IMR-90 (cell line): Measurements from ENCODE around the gene MXRA8. TPM values are rescaled to one million over a fixed set of nuclear protein-coding genes. Genes with fewer than 3 reads are reported as not detected.
A peak's percentile ranks its signal among the peaks of the same experiment; 100 is the strongest.

ENCODE experiments used
- ATAC-seq: fragments of 200-7000 bp; cut with Tn5 transposase; 2 replicates; pipeline ENCODE4 v1.9.1; 2020; ENCODE audit warnings: low read depth, mild to moderate bottlenecking, moderate library complexity
- BruUV-seq: library from RNA; stranded (reverse); fragments of 400-500 nt; replicated peaks from 2 replicates; lab custom pipeline; 2021; lab: Mats Ljungman, UMichigan
- CTCF ChIA-PET: fragments of 300-600 bp; formaldehyde crosslinking; extraction: SDS; loops from one replicate; lab custom pipeline; 2021; ENCODE audit warnings: antibody characterized with exemption; lab: Yijun Ruan, JAX
- POLR2A ChIA-PET: fragments of 300-600 bp; sonication (Branson Sonifier 250); formaldehyde crosslinking; loops from one replicate; lab custom pipeline; 2022; ENCODE audit warnings: antibody characterized with exemption; ENCODE audit not compliant: unreplicated experiment; lab: Charles Lee
- DNase-seq: peaks from one replicate; pipeline ENCODE4 v3.0.0; 2013
- H2AFZ ChIP-seq: replicated peaks from 2 replicates; pipeline ENCODE3; 2013; ENCODE audit warnings: low read length, mild to moderate bottlenecking; ENCODE audit not compliant: poor library complexity
- H2AK5ac ChIP-seq: 2 replicates; pipeline ENCODE4 v1.6.1; 2013; ENCODE audit warnings: low read depth, low read length, inconsistent platforms
- H2AK9ac ChIP-seq: replicated peaks from 2 replicates; pipeline ENCODE3; 2013; ENCODE audit warnings: mild to moderate bottlenecking, low read depth, low read length, moderate library complexity; ENCODE audit not compliant: poor library complexity
- H2BK120ac ChIP-seq: 2 replicates; pipeline ENCODE4 v1.6.1; 2013; ENCODE audit warnings: low read depth, low read length, inconsistent platforms
- H2BK15ac ChIP-seq: 3 replicates; pipeline ENCODE4 v1.6.1; 2013; ENCODE audit warnings: low read depth, low read length, inconsistent platforms
- H2BK20ac ChIP-seq: 2 replicates; pipeline ENCODE4 v1.6.1; 2013; ENCODE audit warnings: low read depth, mild to moderate bottlenecking, inconsistent platforms, low read length, moderate library complexity
- H2BK5ac ChIP-seq: 2 replicates; pipeline ENCODE4 v1.6.1; 2013; ENCODE audit warnings: mild to moderate bottlenecking, low read depth, low read length, inconsistent platforms; ENCODE audit not compliant: poor library complexity, severe bottlenecking
- H3K14ac ChIP-seq: replicated peaks from 2 replicates; pipeline ENCODE4 v1.6.1; 2013; ENCODE audit warnings: low read depth, low read length, inconsistent platforms
- H3K18ac ChIP-seq: 2 replicates; pipeline ENCODE4 v1.6.1; 2013; ENCODE audit warnings: low read depth, low read length, control low read depth
- H3K23ac ChIP-seq: 2 replicates; pipeline ENCODE4 v1.6.1; 2013; ENCODE audit warnings: low read depth, low read length, inconsistent platforms
- H3K27ac ChIP-seq: 2 replicates; pipeline ENCODE4 v1.5.1; 2013; ENCODE audit warnings: mild to moderate bottlenecking, control low read depth, low read length; ENCODE audit not compliant: insufficient read depth
- H3K27me3 ChIP-seq: 2 replicates; pipeline ENCODE4 v1.6.1; 2013; ENCODE audit warnings: low read length; ENCODE audit not compliant: control insufficient read depth, insufficient read depth
- H3K36me3 ChIP-seq: 2 replicates; pipeline ENCODE4 v1.6.1; 2013; ENCODE audit warnings: low read length, mixed read lengths; ENCODE audit not compliant: control insufficient read depth, insufficient read depth
- H3K4ac ChIP-seq: 2 replicates; pipeline ENCODE4 v1.6.1; 2013; ENCODE audit warnings: low read depth, low read length, inconsistent platforms
- H3K4me1 ChIP-seq: 2 replicates; pipeline ENCODE4 v1.6.1; 2013; ENCODE audit warnings: low read length, mixed read lengths; ENCODE audit not compliant: control insufficient read depth, insufficient read depth
- H3K4me2 ChIP-seq: 2 replicates; pipeline ENCODE4 v1.6.1; 2013; ENCODE audit warnings: low read depth, mild to moderate bottlenecking, control low read depth, low read length, moderate library complexity
- H3K4me3 ChIP-seq: 2 replicates; pipeline ENCODE4 v1.5.1; 2013; ENCODE audit warnings: low read depth, mild to moderate bottlenecking, control low read depth, low read length, moderate library complexity; ENCODE audit not compliant: insufficient read depth
- H3K56ac ChIP-seq: 2 replicates; pipeline ENCODE4 v1.6.1; 2013; ENCODE audit warnings: low read length, inconsistent platforms; ENCODE audit not compliant: insufficient read depth; ENCODE audit errors: extremely low read depth
- H3K79me1 ChIP-seq, 2 experiments: 2 replicates each; pipeline ENCODE4 v1.6.1; 2013; ENCODE audit warnings: low read length in 2 of 2, inconsistent platforms in 1 of 2, low read depth in 1 of 2
- H3K9ac ChIP-seq: 2 replicates; pipeline ENCODE4 v1.6.1; 2013; ENCODE audit warnings: low read depth, low read length, control low read depth
- H3K9me1 ChIP-seq: 2 replicates; pipeline ENCODE4 v1.6.1; 2013; ENCODE audit warnings: low read length, inconsistent platforms; ENCODE audit not compliant: insufficient read depth
- H3K9me3 ChIP-seq: 2 replicates; pipeline ENCODE4 v1.6.1; 2013; ENCODE audit warnings: low read length; ENCODE audit not compliant: control insufficient read depth, insufficient read depth
- H4K20me1 ChIP-seq: 2 replicates; pipeline ENCODE4 v1.6.1; 2013; ENCODE audit warnings: low read length, inconsistent platforms; ENCODE audit not compliant: insufficient read depth
- H4K5ac ChIP-seq: 2 replicates; pipeline ENCODE4 v1.6.1; 2013; ENCODE audit warnings: mild to moderate bottlenecking, low read depth, low read length, control low read depth
- H4K8ac ChIP-seq, 2 experiments: 2 replicates each; pipeline ENCODE4 v1.6.1; 2013; ENCODE audit warnings: low read depth in 2 of 2, low read length in 2 of 2, control low read depth in 1 of 2, inconsistent platforms in 1 of 2
- H4K91ac ChIP-seq: 2 replicates; pipeline ENCODE4 v1.6.1; 2013; ENCODE audit warnings: low read depth, low read length, inconsistent platforms; ENCODE audit not compliant: insufficient read depth
- BHLHE40 ChIP-seq: fragments of 150-350 bp; IDR thresholded peaks from 2 replicates; pipeline ENCODE4 v1.6.1; 2016; ENCODE audit warnings: mild to moderate bottlenecking, low read depth, low read length
- CEBPB ChIP-seq: IDR thresholded peaks from 2 replicates; pipeline ENCODE4 v1.6.1; 2012; ENCODE audit warnings: low read depth, low read length, improper control_type of control experiment
- CHD1 ChIP-seq: IDR thresholded peaks from 2 replicates; pipeline ENCODE4 v1.6.1; 2012; ENCODE audit warnings: low read depth, low read length, improper control_type of control experiment
- CTCF ChIP-seq: conservative IDR thresholded peaks from 2 replicates; pipeline ENCODE4 v1.5.1; 2012; ENCODE audit warnings: mild to moderate bottlenecking, low read depth, low read length, improper control_type of control experiment
- ELK1 ChIP-seq: fragments of 150-350 bp; IDR thresholded peaks from 2 replicates; pipeline ENCODE4 v1.6.1; 2016; ENCODE audit warnings: low read depth, mild to moderate bottlenecking, low read length, moderate library complexity, borderline replicate concordance
- FOS ChIP-seq: fragments of 150-350 bp; IDR thresholded peaks from 2 replicates; pipeline ENCODE4 v1.6.1; 2016; ENCODE audit warnings: low read depth, low read length
- MAFK ChIP-seq: IDR thresholded peaks from 2 replicates; pipeline ENCODE4 v1.6.1; 2012; ENCODE audit warnings: low read depth, low read length, improper control_type of control experiment
- MAZ ChIP-seq: IDR thresholded peaks from 2 replicates; pipeline ENCODE4 v1.6.1; 2012; ENCODE audit warnings: low read depth, mild to moderate bottlenecking, low read length, improper control_type of control experiment, moderate library complexity, borderline replicate concordance
- MXI1 ChIP-seq: IDR thresholded peaks from 2 replicates; pipeline ENCODE4 v1.6.1; 2012; ENCODE audit warnings: low read depth, mild to moderate bottlenecking, low read length, moderate library complexity, borderline replicate concordance
- NFE2L2 ChIP-seq: fragments of 150-350 bp; IDR thresholded peaks from 2 replicates; pipeline ENCODE4 v1.6.1; 2016; ENCODE audit warnings: low read depth, mild to moderate bottlenecking, low read length
- RAD21 ChIP-seq: IDR thresholded peaks from 2 replicates; pipeline ENCODE4 v1.6.1; 2012; ENCODE audit warnings: low read length, improper control_type of control experiment
- RCOR1 ChIP-seq: IDR thresholded peaks from 2 replicates; pipeline ENCODE4 v1.6.1; 2012; ENCODE audit warnings: mild to moderate bottlenecking, low read length, improper control_type of control experiment; ENCODE audit not compliant: insufficient replicate concordance
- RFX5 ChIP-seq: IDR thresholded peaks from 2 replicates; pipeline ENCODE4 v1.8.0; 2012; ENCODE audit warnings: low read depth, mild to moderate bottlenecking, low read length, moderate library complexity
- SMC3 ChIP-seq: fragments of 150-350 bp; IDR thresholded peaks from 2 replicates; pipeline ENCODE4 v1.6.1; 2016; ENCODE audit warnings: low read depth, mild to moderate bottlenecking, antibody characterized with exemption, low read length, moderate library complexity
- USF2 ChIP-seq: fragments of 150-350 bp; IDR thresholded peaks from 2 replicates; pipeline ENCODE4 v1.6.1; 2017; ENCODE audit warnings: mild to moderate bottlenecking, antibody characterized with exemption, low read length, low read depth
- WGBS, 2 experiments: methylation state at CpG; one replicate each; pipeline versions ENCODE4 v1.1.5 to v1.1.7; 2013; ENCODE audit warnings: missing lambda C conversion rate in 2 of 2; ENCODE audit not compliant: insufficient read length in 1 of 2; ENCODE audit errors: extremely low coverage in 2 of 2; 5-methylcytosine and 5-hydroxymethylcytosine counted together
- dilution Hi-C: fragments of 300-500 bp; cut with HindIII; formaldehyde crosslinking; loops from one replicate; pipeline ENCODE4 v1.14.3; 2018; ENCODE audit warnings: low sequenced_read_pairs; ENCODE audit not compliant: unreplicated experiment
- in situ Hi-C: fragments of 300-500 bp; cut with MboI; formaldehyde crosslinking; loops from 3 replicates; pipeline ENCODE4 v1.14.3; 2019; ENCODE audit warnings: low sequenced_read_pairs, inconsistent platforms, mixed read lengths
- intact Hi-C: fragments of 100-400 bp; cut with micrococcal nuclease; formaldehyde crosslinking; loops from 2 replicates; pipeline ENCODE4 v1.10.0; 2022
- polyA plus RNA-seq, 3 experiments: library from polyadenylated mRNA; depleted of rRNA; stranded (reverse); fragments of >200 nt; gene quantifications; 2 replicates each; pipeline ENCODE4 v1.2.3, GENCODE V29; 2012; ENCODE audit warnings: low replicate concordance in 1 of 3
- total RNA-seq: library from RNA; depleted of rRNA; stranded (reverse); fragments of >200 nt; gene quantifications from 2 replicates; pipeline ENCODE4 v1.2.3, GENCODE V29; 2012

MXRA8 gene
- total and polyA plus RNA-seq, 2 of the 4 experiments (the other 2 are of a cell fraction) = 92.5 to 469 TPM

GRCh38 chr1:1306661-1307260 lies 51.6 kb downstream of the MXRA8 start:
- no TSS peak for BruUV-seq
- peak overlapping the region; percentile 76 for H4K91ac ChIP-seq
- DNase-seq = no peak
- H3K4ac ChIP-seq = peak overlapping the region; percentile 90
- H3K14ac ChIP-seq = peak overlapping the region; percentile 61
- ChIA-PET POLR2A (no interaction called here), CTCF (no interaction called here)
- no peak overlapping the region for H4K5ac ChIP-seq
- H2BK120ac ChIP-seq = no peak overlapping the region
- H2BK15ac ChIP-seq = no peak overlapping the region
- peaks cover 3% of the 10 kb centered on the region for H3K9me1 ChIP-seq
- H3K4me3 ChIP-seq = peak overlapping the region; percentile 93
- peaks cover 19% of the 10 kb centered on the region for H3K36me3 ChIP-seq
- dilution Hi-C loops = no loop called here
- H4K8ac ChIP-seq = peak overlapping the region in 1 of 2 experiments; percentile 5; a peak in 1 of 4 replicates
- H2AK5ac ChIP-seq = peak overlapping the region; percentile 91
- intact Hi-C loops = loop anchor here (5.0 kb wide), 2 partner anchors 51 to 184 kb away; partner anchors contain the start of gene MXRA8
- peak overlapping the region; percentile 91 for H3K9ac ChIP-seq
- peak overlapping the region; percentile 100 for H3K4me2 ChIP-seq
- no peak overlapping the region for H2BK20ac ChIP-seq
- peak overlapping the region; percentile 89 for H3K27ac ChIP-seq
- H3K4me1 ChIP-seq = peaks cover 31% of the 10 kb centered on the region
- H2AK9ac ChIP-seq = peak overlapping the region; percentile 97
- 39% methylated on average over 24 of the region's 27 CpGs; no CpG with 5 or more reads in 1 of the 2 experiments for WGBS, 2 experiments
- peaks cover 45% of the 10 kb centered on the region for H4K20me1 ChIP-seq
- H2BK5ac ChIP-seq = peak overlapping the region; percentile 79
- no peak for ATAC-seq
- 0 out of 2 replicates have a peak overlapping the region, but pooled peaks have one; percentile 25 for H3K18ac ChIP-seq
- no peaks in the 10 kb centered on the region for H3K27me3 ChIP-seq
- H3K79me1 ChIP-seq = peaks cover 6 to 62% of the 10 kb centered on the region in 2 experiments; a peak in 3 of 4 replicates
- peak overlapping the region; percentile 97 for H2AFZ ChIP-seq
- H3K56ac ChIP-seq = peak overlapping the region; percentile 38; the same call in 1 of the 2 replicates
- in situ Hi-C loops = no loop called here
- H3K9me3 ChIP-seq = no peaks in the 10 kb centered on the region
- H3K23ac ChIP-seq = peak overlapping the region; percentile 94
- TF ChIP-seq SMC3 (no peak), ELK1 (no peak), FOS (no peak), CTCF (no peak), MXI1 (no peak), BHLHE40 (no peak), CEBPB (no peak), MAFK (no peak), RCOR1 (no peak), RFX5 (no peak), CHD1 (no peak), NFE2L2 (no peak), MAZ (no peak), USF2 (no peak), RAD21 (no peak)
